H1 (cell line): Measurements from ENCODE around the gene TRAPPC12. TPM values are rescaled to one million over a fixed set of nuclear protein-coding genes. Genes with fewer than 3 reads are reported as not detected.

Experiments used
- CTCF ChIA-PET: fragments of 300-600 bp; sonication (Branson Sonifier 250); formaldehyde crosslinking; loops from one replicate; lab custom pipeline; 2021; ENCODE audit not compliant: partially characterized antibody; lab: Charles Lee
- POLR2A ChIA-PET: fragments of 300-600 bp; sonication (Branson Sonifier 250); formaldehyde crosslinking; loops from one replicate; lab custom pipeline; 2021; ENCODE audit warnings: inconsistent platforms; ENCODE audit not compliant: partially characterized antibody; lab: Charles Lee
- DNase-seq, 2 experiments: peaks; one replicate each; pipeline versions ENCODE4 v3.0.0 to v3.0.0-alpha.2; 2010 to 2022; ENCODE audit warnings: low spot score in 2 of 2, low read depth in 1 of 2, mixed read lengths in 1 of 2
- FAIRE-seq: peaks from 2 replicates; lab custom pipeline; 2011; peaks lifted over from hg19 to GRCh38; lab: Jason Lieb, UNC
- H2AFZ ChIP-seq: 2 replicates; pipeline ENCODE4 v1.8.1; 2012; ENCODE audit warnings: low read length, inconsistent platforms
- H2AK5ac ChIP-seq: 2 replicates; pipeline ENCODE4 v1.6.1; 2013; ENCODE audit warnings: low read depth, low read length
- H2BK120ac ChIP-seq: replicated peaks from 2 replicates; pipeline ENCODE3; 2013; ENCODE audit warnings: low read depth, low read length, inconsistent platforms
- H2BK12ac ChIP-seq: 2 replicates; pipeline ENCODE4 v1.6.1; 2013; ENCODE audit warnings: low read depth, low read length
- H2BK15ac ChIP-seq: 2 replicates; pipeline ENCODE4 v1.6.1; 2013; ENCODE audit warnings: low read length
- H2BK20ac ChIP-seq: 2 replicates; pipeline ENCODE4 v1.6.1; 2013; ENCODE audit warnings: low read length
- H2BK5ac ChIP-seq: 2 replicates; pipeline ENCODE4 v1.6.1; 2013; ENCODE audit warnings: low read depth, low read length
- H3K14ac ChIP-seq: 2 replicates; pipeline ENCODE4 v1.6.1; 2013; ENCODE audit warnings: inconsistent platforms; ENCODE audit not compliant: insufficient read length
- H3K18ac ChIP-seq: 2 replicates; pipeline ENCODE4 v1.6.1; 2013; ENCODE audit warnings: low read length; ENCODE audit errors: extremely low read depth
- H3K23ac ChIP-seq: 2 replicates; pipeline ENCODE4 v1.6.1; 2013; ENCODE audit warnings: inconsistent platforms; ENCODE audit not compliant: insufficient read length
- H3K23me2 ChIP-seq: 2 replicates; pipeline ENCODE4 v1.6.1; 2013; ENCODE audit warnings: low read depth, low read length
- H3K27ac ChIP-seq: 2 replicates; pipeline ENCODE4 v1.6.1; 2011; ENCODE audit warnings: low read depth, low read length, inconsistent platforms
- H3K27me3 ChIP-seq, 4 experiments: replicated peaks in 1 of 4; 1 replicate in 1 of 4; 2 replicates in 3 of 4; pipeline versions ENCODE4 v1.6.1 to v1.8.1; 2011 to 2013; ENCODE audit warnings: low read length in 3 of 4, mild to moderate bottlenecking in 3 of 4, inconsistent platforms in 2 of 4, mixed read lengths in 2 of 4, moderate library complexity in 1 of 4; ENCODE audit not compliant: control insufficient read depth in 3 of 4, insufficient read depth in 3 of 4; ENCODE audit errors: extremely low read depth in 1 of 4
- H3K36me3 ChIP-seq, 4 experiments: 2 replicates each; pipeline versions ENCODE4 v1.6.1 to v1.8.1; 2011 to 2013; ENCODE audit warnings: mild to moderate bottlenecking in 4 of 4, low read length in 3 of 4, moderate library complexity in 2 of 4, control low read depth in 1 of 4, inconsistent platforms in 1 of 4; ENCODE audit not compliant: insufficient read depth in 4 of 4, control insufficient read depth in 2 of 4
- H3K4ac ChIP-seq: replicated peaks from 2 replicates; pipeline ENCODE3; 2013; ENCODE audit warnings: low read length, low read depth, mixed read lengths, inconsistent platforms; ENCODE audit not compliant: insufficient read length
- H3K4me1 ChIP-seq, 4 experiments: replicated peaks in 1 of 4; 1 replicate in 1 of 4; 2 replicates in 3 of 4; pipeline versions ENCODE4 v1.6.1 to v1.8.1; 2011 to 2013; ENCODE audit warnings: low read length in 3 of 4, inconsistent platforms in 2 of 4, mixed read lengths in 1 of 4; ENCODE audit not compliant: insufficient read depth in 4 of 4, control insufficient read depth in 3 of 4
- H3K4me2 ChIP-seq, 2 experiments: 2 replicates each; pipeline versions ENCODE4 v1.6.1 to v1.8.1; 2011 to 2013; ENCODE audit warnings: low read depth in 2 of 2, low read length in 2 of 2, control low read depth in 1 of 2, inconsistent platforms in 1 of 2, mild to moderate bottlenecking in 1 of 2; ENCODE audit not compliant: insufficient read depth in 1 of 2
- H3K4me3 ChIP-seq, 4 experiments: fragments of 200-600, 300-600 bp in 1 of 4; sonication (generic), shearing (Covaris generic), sonication (Bioruptor Twin) in 1 of 4; 2 replicates each; pipeline versions ENCODE4 v1.5.1 to v1.8.1; 2011 to 2016; ENCODE audit warnings: low read length in 4 of 4, low read depth in 3 of 4, control low read depth in 2 of 4, inconsistent platforms in 2 of 4, mild to moderate bottlenecking in 2 of 4, mixed read lengths in 1 of 4, moderate library complexity in 1 of 4; ENCODE audit not compliant: insufficient read depth in 2 of 4; ENCODE audit errors: extremely low read depth in 1 of 4
- H3K56ac ChIP-seq: replicated peaks from 2 replicates; pipeline ENCODE3; 2013; ENCODE audit warnings: low read depth, mild to moderate bottlenecking, mixed read lengths, low read length, inconsistent platforms; ENCODE audit not compliant: insufficient read length
- H3K79me1 ChIP-seq: 2 replicates; pipeline ENCODE4 v1.6.1; 2013; ENCODE audit warnings: low read depth, low read length, control low read depth
- H3K79me2 ChIP-seq, 2 experiments: 2 replicates each; pipeline versions ENCODE4 v1.6.1 to v1.8.1; 2012 to 2013; ENCODE audit warnings: low read length in 2 of 2, mild to moderate bottlenecking in 2 of 2, inconsistent platforms in 1 of 2; ENCODE audit not compliant: insufficient read depth in 2 of 2, control insufficient read depth in 1 of 2
- H3K9ac ChIP-seq, 4 experiments: replicated peaks in 1 of 4; 1 replicate in 1 of 4; 2 replicates in 3 of 4; pipeline versions ENCODE4 v1.6.1 to v1.8.1; 2011 to 2013; ENCODE audit warnings: low read depth in 3 of 4, low read length in 3 of 4, control low read depth in 2 of 4, mild to moderate bottlenecking in 2 of 4, moderate library complexity in 2 of 4, inconsistent platforms in 1 of 4; ENCODE audit errors: extremely low read depth in 1 of 4
- H3K9me3 ChIP-seq, 2 experiments: 2 replicates each; pipeline versions ENCODE4 v1.6.1 to v1.8.1; 2012 to 2013; ENCODE audit warnings: mild to moderate bottlenecking in 2 of 2, moderate library complexity in 2 of 2, control low read depth in 1 of 2, inconsistent platforms in 1 of 2, low read depth in 1 of 2, low read length in 1 of 2, mixed read lengths in 1 of 2; ENCODE audit not compliant: insufficient read depth in 2 of 2
- H4K20me1 ChIP-seq, 2 experiments: replicated peaks in 1 of 2; 2 replicates each; pipeline versions ENCODE3 to v1.8.1; 2011 to 2013; ENCODE audit warnings: inconsistent platforms in 2 of 2, low read length in 2 of 2, mild to moderate bottlenecking in 1 of 2; ENCODE audit not compliant: insufficient read depth in 2 of 2, control insufficient read depth in 1 of 2
- H4K5ac ChIP-seq: 2 replicates; pipeline ENCODE4 v1.6.1; 2013; ENCODE audit warnings: low read length, low read depth, mixed read lengths, inconsistent platforms; ENCODE audit not compliant: insufficient read length
- H4K8ac ChIP-seq: 2 replicates; pipeline ENCODE4 v1.8.0; 2013; ENCODE audit warnings: mild to moderate bottlenecking, moderate library complexity, low read length, inconsistent platforms; ENCODE audit not compliant: insufficient read depth; ENCODE audit errors: extremely low read depth
- H4K91ac ChIP-seq: replicated peaks from 2 replicates; pipeline ENCODE3; 2013; ENCODE audit warnings: low read length, mixed read lengths, inconsistent platforms; ENCODE audit not compliant: insufficient read length
- BACH1 ChIP-seq: IDR thresholded peaks from 2 replicates; pipeline ENCODE4 v1.6.1; 2012; ENCODE audit warnings: low read length, improper control_type of control experiment
- TAF7 ChIP-seq: optimal IDR thresholded peaks from 2 replicates; pipeline ENCODE3; 2011; ENCODE audit warnings: low read depth, mild to moderate bottlenecking, inconsistent platforms, low read length, moderate library complexity, borderline replicate concordance
- WGBS, 2 experiments: shearing (Covaris generic) in 1 of 2; methylation state at CpG; one replicate each; pipeline versions ENCODE4 v1.1.6 to v1.1.7; 2013 to 2015; ENCODE audit warnings: low lambda C conversion rate in 2 of 2, mixed read lengths in 2 of 2, inconsistent platforms in 1 of 2, low coverage in 1 of 2, missing lambda C conversion rate in 1 of 2; ENCODE audit not compliant: insufficient replicate concordance in 2 of 2, insufficient coverage in 1 of 2, insufficient read length in 1 of 2; ENCODE audit errors: extremely low coverage in 1 of 2, missing lambda C conversion rate in 1 of 2; 5-methylcytosine and 5-hydroxymethylcytosine counted together
- polyA plus RNA-seq, 7 experiments: library from polyadenylated mRNA; depleted of rRNA in 3 of 7; stranded (reverse) in 5 of 7; unstranded in 2 of 7; fragments of >200 nt in 5 of 7; fragments of 200-250 nt in 2 of 7; gene quantifications; 1 replicate in 5 of 7; 2 replicates in 1 of 7; 4 replicates in 1 of 7; pipeline versions ENCODE4 v1.2.1 to v1.2.3, GENCODE V29; 2011 to 2013; ENCODE audit warnings: missing spikeins in 2 of 7, mixed read lengths in 2 of 7
- total RNA-seq: library from RNA; stranded (reverse); fragmentation: NEBNext Ultra II Directional; extraction: Animal tissue kit (Norgen Biotek cat#: 25700); gene quantifications from 2 replicates; pipeline ENCODE4 v1.2.1, GENCODE V29; 2021

Gene TRAPPC12
- total and polyA plus RNA-seq, 2 of the 8 experiments (the other 6 are each of a cell fraction or from before 2014, with no cell fraction given), result 35.0 to 67.3 TPM

DNA sequence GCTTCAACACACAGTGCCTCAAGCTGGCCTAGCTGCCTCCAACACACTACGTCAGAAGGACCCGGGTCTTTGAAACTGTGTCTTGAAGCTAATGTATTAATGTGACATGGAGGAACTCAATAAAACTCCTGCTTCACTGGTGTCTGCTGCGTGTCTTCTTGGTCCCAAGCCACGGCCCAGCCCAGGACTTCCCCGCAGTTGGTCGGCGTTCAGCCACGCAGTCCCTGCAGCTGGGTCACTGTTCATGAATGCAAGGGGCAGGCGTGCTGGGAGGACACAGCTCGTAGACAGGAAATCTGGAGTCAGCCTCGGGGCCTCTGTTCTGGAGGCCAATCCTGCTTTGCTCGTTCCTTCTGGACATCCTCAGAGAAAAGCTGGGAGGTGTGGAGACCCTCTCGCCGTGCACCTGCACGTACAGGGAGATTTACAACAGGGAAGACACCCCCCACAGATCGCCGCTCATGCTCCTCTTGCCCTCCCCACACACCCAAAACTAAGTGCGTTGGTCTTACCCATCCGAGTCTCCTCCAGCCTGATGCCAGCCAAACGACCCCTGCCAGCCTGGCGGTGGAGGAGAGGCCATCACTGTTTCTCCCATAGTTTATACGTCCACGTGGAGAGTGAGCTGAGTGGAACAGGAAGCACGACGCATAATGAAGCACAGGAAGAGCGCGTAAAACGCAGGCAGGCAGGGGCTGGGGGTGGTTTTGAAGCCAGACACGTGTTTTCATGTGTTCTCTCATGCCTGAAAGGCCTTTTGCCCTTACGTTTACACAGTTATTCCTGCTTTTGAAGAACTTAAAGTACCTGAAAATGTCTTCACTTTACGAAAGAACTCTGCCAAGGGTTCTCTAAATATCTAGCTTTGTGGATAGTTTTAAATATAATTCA is 100.2 kb downstream of the TRAPPC12 start:
- H3K9ac ChIP-seq, result no peak overlapping the region

More for the DNA sequence above, 100.2 kb downstream of the TRAPPC12 start:
- no peak overlapping the region for H3K4me2 ChIP-seq
- ChIA-PET CTCF (interaction anchor here (0.6 to 15.8 kb wide), 5 partner anchors 14 to 300 kb away, joined by 3 to 152 read pairs (median 5); no protein-coding TSS in a partner anchor), POLR2A (interaction anchor here (0.5 to 1.3 kb wide), 3 partner anchors 14 to 79 kb away, joined by 3 read pairs; partner anchors contain the start of gene RNASEH1)
- H3K79me1 ChIP-seq, result no peaks in the 10 kb centered on the region
- no peaks in the 10 kb centered on the region for H3K9me3 ChIP-seq
- H2BK15ac ChIP-seq, result no peak overlapping the region
- no peak overlapping the region for H3K18ac ChIP-seq
- no peak overlapping the region for H3K23ac ChIP-seq
- 0 out of 2 replicates have a peak, but pooled peaks cover 2% of the 10 kb centered on the region for H3K23me2 ChIP-seq
- H2BK20ac ChIP-seq, result no peak overlapping the region
- WGBS, 2 experiments, result 95% methylated on average over 30 of the region's 31 CpGs; no CpG with 5 or more reads in 1 of the 2 experiments
- no peak overlapping the region for H3K4ac ChIP-seq
- H3K14ac ChIP-seq, result no peak overlapping the region
- H3K36me3 ChIP-seq, result peaks cover 0 to 16% (median 0%) of the 10 kb centered on the region in 4 experiments; a peak in 3 of 8 replicates
- no peaks in the 10 kb centered on the region for H3K27me3 ChIP-seq
- no peak overlapping the region for H2BK5ac ChIP-seq
- no peaks in the 10 kb centered on the region; a peak in 1 of 7 replicates for H3K4me1 ChIP-seq
- no peak overlapping the region for H3K4me3 ChIP-seq
- DNase-seq, result no peak
- H2AK5ac ChIP-seq, result no peak overlapping the region
- no peaks in the 10 kb centered on the region for H3K79me2 ChIP-seq
- H3K27ac ChIP-seq, result no peak overlapping the region
- no peak overlapping the region for H2BK120ac ChIP-seq
- H4K91ac ChIP-seq, result no peak overlapping the region
- no peak overlapping the region for H3K56ac ChIP-seq
- H4K8ac ChIP-seq, result peak overlapping the region; percentile 12; the same call in 1 of the 2 replicates
- H2BK12ac ChIP-seq, result no peak overlapping the region
- no peak for FAIRE-seq
- no peak overlapping the region for H4K5ac ChIP-seq
- TF ChIP-seq TAF7 (no peak), BACH1 (no peak)
- TF ChIP-seq, all 59 proteins: peak for 0
- Histone ChIP-seq H2AFZ (no peak overlapping the region), H4K20me1 (no peaks in the 10 kb centered on the region)
